HG03045 (cell line): ENCODE data around the gene OR10K1.
"Not testable (repeated sequence)": the region's sequence is repeated elsewhere in the genome, so short reads cannot be mapped to it uniquely, and the experiment has no call there.

Experiments
- ATAC-seq: cut with Tn5 transposase; IDR thresholded peaks from one replicate; pipeline ENCODE4 v1.9.1; 2021; ENCODE audit warnings: mild to moderate bottlenecking, moderate library complexity; ENCODE audit not compliant: unreplicated experiment

OR10K1 gene

GRCh38 chr1:158461534-158461933, at the start of gene OR10K1:
Gene OR10K1 (plus strand): TSS chr1:158461834. CDS start chr1:158465562, 3,728 bp downstream.
- ATAC-seq: no peak

GRCh38 chr1:158414651-158415345, 46.8 kb upstream of the OR10K1 start:
- ATAC-seq: no peak

GRCh38 chr1:158417586-158417985, 44.0 kb upstream of the OR10K1 start:
- ATAC-seq: no peak

- ATAC-seq: no peak
These were observed 39.4 kb upstream of the OR10K1 start for GRCh38 chr1:158422212-158422611.

- no peak for ATAC-seq
These were observed 36.6 kb upstream of the OR10K1 start for GRCh38 chr1:158425027-158425426.

- ATAC-seq: no peak
These were observed 35.5 kb upstream of the OR10K1 start, which contains the start of gene OR10K2 for GRCh38 chr1:158426137-158426536. Gene OR10K2 (minus strand): TSS chr1:158426237. CDS start chr1:158420866, 5,371 bp downstream.

GRCh38 chr1:158430163-158430562, 31.5 kb upstream of the OR10K1 start:
- ATAC-seq: not testable (repeated sequence)

GRCh38 chr1:158434741-158435140, 26.9 kb upstream of the OR10K1 start:
- ATAC-seq: no peak

GRCh38 chr1:158445376-158445775, 16.3 kb upstream of the OR10K1 start:
- ATAC-seq: no peak

GRCh38 chr1:158454537-158454936, 7.1 kb upstream of the OR10K1 start:
- no peak for ATAC-seq

- ATAC-seq: no peak
These were observed 4.4 kb upstream of the OR10K1 start for GRCh38 chr1:158457246-158457645.

- no peak for ATAC-seq
These were observed 3.4 kb upstream of the OR10K1 start for GRCh38 chr1:158458263-158458662.

- no peak for ATAC-seq
These were observed 10.3 kb downstream of the OR10K1 start, which contains the start of gene OR10R2 for GRCh38 chr1:158471920-158472319. Gene OR10R2 (plus strand): TSS chr1:158472220. CDS start chr1:158472326, 106 bp downstream.

GRCh38 chr1:158485455-158485854, 23.8 kb downstream of the OR10K1 start:
- ATAC-seq: no peak

GRCh38 chr1:158491316-158491715, 29.7 kb downstream of the OR10K1 start:
- ATAC-seq: no peak

- ATAC-seq: no peak
These were observed 31.4 kb downstream of the OR10K1 start for GRCh38 chr1:158493054-158493453.

GRCh38 chr1:158494796-158495195, 33.2 kb downstream of the OR10K1 start:
- ATAC-seq: no peak

GRCh38 chr1:158496374-158496773, 34.7 kb downstream of the OR10K1 start:
- no peak for ATAC-seq

- no peak for ATAC-seq
These were observed 44.8 kb downstream of the OR10K1 start for GRCh38 chr1:158506369-158506987.

- ATAC-seq: no peak
These were observed 45.9 kb downstream of the OR10K1 start for GRCh38 chr1:158507511-158507910.

- ATAC-seq: no peak
These were observed 48.0 kb downstream of the OR10K1 start for GRCh38 chr1:158509471-158510156.

GRCh38 chr1:158516966-158517365, 55.3 kb downstream of the OR10K1 start:
- no peak for ATAC-seq
